GM12878 (cell line): ENCODE measurements around the gene RAC3. TPM values are rescaled to one million over a fixed set of nuclear protein-coding genes. Genes with fewer than 3 reads are reported as not detected.

ENCODE experiments used
- ATAC-seq: fragments of 200-7000 bp; cut with Tn5 transposase; 3 replicates; pipeline ENCODE4 v1.9.1; 2020; ENCODE audit warnings: mild to moderate bottlenecking, moderate library complexity
- BruUV-seq: library from RNA; stranded (reverse); fragments of 400-500 nt; replicated peaks from 2 replicates; lab custom pipeline; 2021; lab: Mats Ljungman, UMichigan
- CTCF ChIA-PET: fragments of 300-600 bp; sonication (Branson Sonifier 250); formaldehyde crosslinking; extraction: SDS; loops from one replicate; lab custom pipeline; 2021; ENCODE audit warnings: inconsistent platforms; lab: Yijun Ruan, JAX
- POLR2A ChIA-PET: fragments of 350-600 bp; formaldehyde crosslinking; extraction: SDS; loops from one replicate; lab custom pipeline; 2021; ENCODE audit warnings: inconsistent platforms; lab: Charles Lee
- RAD21 ChIA-PET: fragments of 300-600 bp; sonication (Branson Sonifier 250); formaldehyde crosslinking; loops from one replicate; lab custom pipeline; 2023; ENCODE audit warnings: antibody characterized with exemption; ENCODE audit not compliant: unreplicated experiment; lab: Charles Lee
- SMC1A ChIA-PET: fragments of 300-600 bp; sonication (Branson Sonifier 250); formaldehyde crosslinking; loops from one replicate; lab custom pipeline; 2023; ENCODE audit not compliant: unreplicated experiment, uncharacterized antibody; lab: Charles Lee
- DNase-seq: peaks from one replicate; pipeline ENCODE4 v3.0.0-alpha.2; 2011; ENCODE audit warnings: low read depth, low spot score
- FAIRE-seq: peaks from 3 replicates; lab custom pipeline; 2011; peaks lifted over from hg19 to GRCh38; lab: Jason Lieb, UNC
- H2AFZ ChIP-seq: 2 replicates; pipeline ENCODE4 v1.6.0; 2011; ENCODE audit warnings: low read depth, low read length, control low read depth; ENCODE audit not compliant: control insufficient read depth
- H3K27ac ChIP-seq: 2 replicates; pipeline ENCODE4 v1.5.1; 2011; ENCODE audit warnings: control low read depth; ENCODE audit not compliant: control insufficient read depth, insufficient read depth
- H3K27me3 ChIP-seq, 2 experiments: replicated peaks in 1 of 2; 2 replicates each; pipeline versions ENCODE4 v1.6.0 to v1.6.1; 2011; ENCODE audit warnings: low read length in 1 of 2; ENCODE audit not compliant: control insufficient read depth in 2 of 2, insufficient read depth in 2 of 2
- H3K36me3 ChIP-seq, 2 experiments: 2 replicates each; pipeline ENCODE4 v1.5.1; 2011; ENCODE audit warnings: low read length in 1 of 2; ENCODE audit not compliant: control insufficient read depth in 2 of 2, insufficient read depth in 2 of 2
- H3K4me1 ChIP-seq: 2 replicates; pipeline ENCODE4 v1.6.1; 2011; ENCODE audit warnings: mild to moderate bottlenecking, low read length, moderate library complexity, mixed read lengths; ENCODE audit not compliant: control insufficient read depth, insufficient read depth
- H3K4me2 ChIP-seq: 2 replicates; pipeline ENCODE4 v1.6.0; 2011; ENCODE audit warnings: control low read depth; ENCODE audit not compliant: control insufficient read depth, insufficient read depth
- H3K4me3 ChIP-seq: fragments of 200-600 bp; sonication (generic); 2 replicates; pipeline ENCODE4 v1.5.1; 2016
- H3K79me2 ChIP-seq: 2 replicates; pipeline ENCODE4 v1.6.0; 2011; ENCODE audit warnings: low read length; ENCODE audit not compliant: control insufficient read depth, insufficient read depth
- H3K9ac ChIP-seq: 2 replicates; pipeline ENCODE4 v1.8.0; 2011; ENCODE audit warnings: low read length, control low read depth, mixed read lengths; ENCODE audit not compliant: control insufficient read depth, insufficient read depth
- H3K9me3 ChIP-seq: replicated peaks from 3 replicates; pipeline ENCODE4 v1.5.1; 2011; ENCODE audit warnings: mild to moderate bottlenecking, low read length; ENCODE audit not compliant: control insufficient read depth, insufficient read depth
- H4K20me1 ChIP-seq: 2 replicates; pipeline ENCODE4 v1.6.0; 2011; ENCODE audit not compliant: control insufficient read depth, insufficient read depth
- DPF2 ChIP-seq: fragments of 450-650 bp; IDR thresholded peaks from 2 replicates; pipeline ENCODE4 v1.6.1; 2017; ENCODE audit warnings: mild to moderate bottlenecking
- MEF2B ChIP-seq: fragments of 450-650 bp; IDR thresholded peaks from 2 replicates; pipeline ENCODE4 v1.6.1; 2018; ENCODE audit warnings: mild to moderate bottlenecking, moderate library complexity; ENCODE audit not compliant: partially characterized antibody, poor library complexity, severe bottlenecking
- MTA2 ChIP-seq: fragments of 450-650 bp; IDR thresholded peaks from 2 replicates; pipeline ENCODE4 v1.6.1; 2016; ENCODE audit warnings: low read depth, mild to moderate bottlenecking, moderate library complexity
- NFIC ChIP-seq: IDR thresholded peaks from 2 replicates; pipeline ENCODE4 v1.6.1; 2012; ENCODE audit warnings: low read depth, mild to moderate bottlenecking, inconsistent platforms, low read length, moderate library complexity
- POLR2A ChIP-seq: IDR thresholded peaks from 2 replicates; pipeline ENCODE4 v1.6.1; 2011; ENCODE audit warnings: low read depth, mild to moderate bottlenecking, low read length
- RAD21 ChIP-seq: IDR thresholded peaks from 2 replicates; pipeline ENCODE4 v1.6.1; 2011; ENCODE audit warnings: mild to moderate bottlenecking, low read depth, low read length, moderate library complexity; ENCODE audit not compliant: insufficient read depth
- SREBF1 ChIP-seq: IDR thresholded peaks from 2 replicates; pipeline ENCODE4 v1.6.1; 2012; ENCODE audit warnings: mild to moderate bottlenecking, low read length
- ZBED1 ChIP-seq: IDR thresholded peaks from 2 replicates; pipeline ENCODE4 v1.6.1; 2016; ENCODE audit warnings: borderline replicate concordance
- WGBS: methylation state at CpG from one replicate; pipeline ENCODE4 v1.1.6; 2016; ENCODE audit warnings: low lambda C conversion rate; ENCODE audit not compliant: insufficient replicate concordance, insufficient coverage; ENCODE audit errors: missing lambda C conversion rate; 5-methylcytosine and 5-hydroxymethylcytosine counted together
- in situ Hi-C: fragments of 300-500 bp; cut with MboI; formaldehyde crosslinking; loops from 9 replicates; pipeline ENCODE4 v1.14.3; 2018; ENCODE audit warnings: mixed read lengths
- intact Hi-C: fragments of 100-400 bp; cut with micrococcal nuclease; formaldehyde crosslinking; loops from one replicate; pipeline ENCODE4 v1.14.2; 2022; ENCODE audit not compliant: unreplicated experiment
- polyA plus RNA-seq, 11 experiments: library from polyadenylated mRNA; depleted of rRNA in 4 of 11; unstranded in 6 of 11; stranded (reverse) in 5 of 11; fragments of >200 nt; fragmentation: Nextera tagmentation in 4 of 11; fragmentation: Illumina TruSeq in 1 of 11; extraction: Ambion mirVana in 4 of 11; extraction: Trizol in 1 of 11; gene quantifications; 1 replicate in 1 of 11; 2 replicates in 10 of 11; pipeline versions ENCODE4 v1.2.1 to v1.2.3, GENCODE V29; 2011 to 2016; ENCODE audit warnings: inconsistent platforms in 2 of 11, missing spikeins in 2 of 11, low read depth in 1 of 11
- total RNA-seq, 4 experiments: library from RNA; depleted of rRNA in 3 of 4; stranded (reverse); fragments of >200 nt in 3 of 4; fragmentation: Illumina TruSeq in 1 of 4; extraction: Trizol in 1 of 4; gene quantifications; 2 replicates each; pipeline versions ENCODE4 v1.2.1 to v1.2.3, GENCODE V29; 2013 to 2021
- TF ChIP-seq, protein P1 (sequence below): IDR thresholded peaks from 2 replicates; pipeline ENCODE4 v1.6.1; 2012; ENCODE audit warnings: mild to moderate bottlenecking, low read depth, low read length
- TF ChIP-seq, protein P2 (sequence below): IDR thresholded peaks from 2 replicates; pipeline ENCODE4 v1.6.1; 2012; ENCODE audit warnings: low read depth, low read length, improper control_type of control experiment

The RAC3 gene
- total and polyA plus RNA-seq, 10 of the 15 experiments (the other 5 are each of a cell fraction or from before 2014, with no cell fraction given) = 0.11 to 32.9 (median 6.7) TPM

DNA sequence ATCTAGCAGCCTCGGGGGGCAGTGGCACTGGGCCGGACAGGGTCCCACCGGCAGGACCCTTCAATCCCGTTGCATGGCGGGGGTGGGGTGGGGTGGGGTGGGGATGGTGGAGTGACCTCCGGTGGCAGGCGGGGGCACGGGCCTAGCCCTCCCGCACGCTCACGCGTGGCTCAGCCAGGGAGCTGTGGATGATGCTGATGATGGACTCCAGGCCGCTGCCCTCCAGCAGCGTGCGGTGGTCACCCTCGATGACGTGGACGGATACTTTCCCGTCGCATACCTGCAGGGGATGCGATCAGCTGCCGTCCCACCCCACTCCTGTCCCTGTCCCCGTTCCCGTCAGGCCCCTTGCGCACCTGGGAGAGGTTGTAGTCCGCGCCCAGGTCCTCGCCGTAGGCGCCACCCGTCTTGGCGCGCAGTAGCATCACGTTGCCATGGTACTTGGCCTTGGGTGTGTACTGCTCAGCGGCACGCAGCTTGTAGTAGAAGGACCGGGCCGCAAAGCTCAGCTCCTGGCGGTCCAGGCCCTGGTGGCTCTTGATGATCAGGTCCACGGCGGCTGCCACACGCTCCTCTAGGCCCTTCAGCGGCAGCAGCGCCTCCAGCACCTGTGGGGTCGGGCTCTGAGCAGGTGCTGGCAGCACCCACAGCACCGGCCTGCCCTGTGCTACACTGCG is 47.7 kb downstream of the RAC3 start:
- ChIA-PET SMC1A (no interaction called here), RAD21 (no interaction called here), POLR2A (no interaction called here), CTCF (no interaction called here)
- Histone ChIP-seq H3K27me3 (no peaks in the 10 kb centered on the region), H3K4me3 (no peak overlapping the region), H4K20me1 (no peaks in the 10 kb centered on the region), H3K27ac (no peak overlapping the region), H3K4me1 (no peaks in the 10 kb centered on the region), H3K9ac (no peak overlapping the region), H3K36me3 (peaks cover 11 to 43% of the 10 kb centered on the region in 2 experiments; a peak in 3 of 4 replicates), H3K4me2 (no peak overlapping the region), H2AFZ (no peak overlapping the region), H3K9me3 (no peaks in the 10 kb centered on the region), H3K79me2 (no peaks in the 10 kb centered on the region)
- no TSS peak for BruUV-seq
- intact Hi-C loops = no loop called here
- in situ Hi-C loops = no loop called here
- no peak for DNase-seq
- TF ChIP-seq MEF2B (no peak), POLR2A (peak; percentile 63; the same call in 1 of the 2 replicates)
- no peak for FAIRE-seq
- ATAC-seq = no peak
- WGBS = 99% methylated on average over 37 of the region's 47 CpGs

DNA sequence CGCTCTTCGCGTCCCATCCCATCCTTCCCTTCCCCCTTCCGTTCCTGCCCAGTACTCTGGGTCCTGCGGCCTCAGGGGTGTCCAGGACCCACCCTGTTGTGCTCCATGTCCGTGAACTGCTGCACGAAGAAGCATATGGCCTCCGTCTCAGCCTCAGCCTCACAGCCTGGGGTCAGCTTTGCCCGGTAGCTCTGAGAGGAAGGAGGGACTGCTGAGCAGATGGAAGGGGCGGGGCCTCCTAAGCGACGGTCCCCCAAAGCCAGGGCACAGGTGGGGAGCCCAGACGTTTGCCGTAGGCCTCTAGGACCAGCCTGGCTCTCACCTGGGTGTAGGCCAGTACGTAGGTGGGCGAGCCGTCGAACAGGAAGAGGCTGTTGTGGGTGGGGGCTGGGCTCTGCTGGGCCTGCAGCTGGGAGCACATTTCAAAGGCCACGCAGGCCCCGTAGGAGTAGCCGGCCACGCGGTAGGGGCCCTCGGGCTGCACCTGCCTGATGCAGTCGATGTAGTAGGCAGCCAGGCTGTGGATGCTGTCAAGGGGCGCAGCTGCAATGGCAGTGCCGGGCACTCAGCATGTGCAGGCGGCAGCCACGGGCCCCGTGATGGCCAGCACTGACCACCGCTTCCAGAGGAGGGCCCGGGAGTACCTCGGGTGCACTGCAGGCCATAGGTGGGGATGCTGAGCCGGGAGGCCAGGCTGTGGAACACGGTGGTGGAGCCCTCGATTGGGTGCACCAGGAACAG is 48.7 kb downstream of the RAC3 start:
- no peaks in the 10 kb centered on the region for H4K20me1 ChIP-seq
- no TSS peak for BruUV-seq
- no peaks in the 10 kb centered on the region for H3K9me3 ChIP-seq
- intact Hi-C loops (no loop called here), in situ Hi-C loops (no loop called here)
- CTCF ChIA-PET = no interaction called here
- H2AFZ ChIP-seq = no peak overlapping the region
- H3K36me3 ChIP-seq = peaks cover 11 to 54% of the 10 kb centered on the region in 2 experiments; a peak in 3 of 4 replicates
- POLR2A ChIA-PET = no interaction called here
- H3K79me2 ChIP-seq = no peaks in the 10 kb centered on the region
- FAIRE-seq (no peak), DNase-seq (no peak), ATAC-seq (no peak)
- 91% methylated on average over 35 of the region's 36 CpGs for WGBS
- H3K4me2 ChIP-seq = no peak overlapping the region
- no peaks in the 10 kb centered on the region for H3K27me3 ChIP-seq
- H3K4me1 ChIP-seq = no peaks in the 10 kb centered on the region
- no peak overlapping the region for H3K4me3 ChIP-seq
- no peak overlapping the region for H3K9ac ChIP-seq
- SMC1A ChIA-PET = no interaction called here
- RAD21 ChIA-PET = no interaction called here
- H3K27ac ChIP-seq = no peak overlapping the region
- no peak for TF ChIP-seq DPF2
- TF ChIP-seq NFIC = no peak
- no peak for TF ChIP-seq ZBED1
- TF ChIP-seq, protein P1, sequence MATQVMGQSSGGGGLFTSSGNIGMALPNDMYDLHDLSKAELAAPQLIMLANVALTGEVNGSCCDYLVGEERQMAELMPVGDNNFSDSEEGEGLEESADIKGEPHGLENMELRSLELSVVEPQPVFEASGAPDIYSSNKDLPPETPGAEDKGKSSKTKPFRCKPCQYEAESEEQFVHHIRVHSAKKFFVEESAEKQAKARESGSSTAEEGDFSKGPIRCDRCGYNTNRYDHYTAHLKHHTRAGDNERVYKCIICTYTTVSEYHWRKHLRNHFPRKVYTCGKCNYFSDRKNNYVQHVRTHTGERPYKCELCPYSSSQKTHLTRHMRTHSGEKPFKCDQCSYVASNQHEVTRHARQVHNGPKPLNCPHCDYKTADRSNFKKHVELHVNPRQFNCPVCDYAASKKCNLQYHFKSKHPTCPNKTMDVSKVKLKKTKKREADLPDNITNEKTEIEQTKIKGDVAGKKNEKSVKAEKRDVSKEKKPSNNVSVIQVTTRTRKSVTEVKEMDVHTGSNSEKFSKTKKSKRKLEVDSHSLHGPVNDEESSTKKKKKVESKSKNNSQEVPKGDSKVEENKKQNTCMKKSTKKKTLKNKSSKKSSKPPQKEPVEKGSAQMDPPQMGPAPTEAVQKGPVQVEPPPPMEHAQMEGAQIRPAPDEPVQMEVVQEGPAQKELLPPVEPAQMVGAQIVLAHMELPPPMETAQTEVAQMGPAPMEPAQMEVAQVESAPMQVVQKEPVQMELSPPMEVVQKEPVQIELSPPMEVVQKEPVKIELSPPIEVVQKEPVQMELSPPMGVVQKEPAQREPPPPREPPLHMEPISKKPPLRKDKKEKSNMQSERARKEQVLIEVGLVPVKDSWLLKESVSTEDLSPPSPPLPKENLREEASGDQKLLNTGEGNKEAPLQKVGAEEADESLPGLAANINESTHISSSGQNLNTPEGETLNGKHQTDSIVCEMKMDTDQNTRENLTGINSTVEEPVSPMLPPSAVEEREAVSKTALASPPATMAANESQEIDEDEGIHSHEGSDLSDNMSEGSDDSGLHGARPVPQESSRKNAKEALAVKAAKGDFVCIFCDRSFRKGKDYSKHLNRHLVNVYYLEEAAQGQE = no peak
- TF ChIP-seq MTA2 = no peak
- no peak for TF ChIP-seq SREBF1
- TF ChIP-seq, protein P2, sequence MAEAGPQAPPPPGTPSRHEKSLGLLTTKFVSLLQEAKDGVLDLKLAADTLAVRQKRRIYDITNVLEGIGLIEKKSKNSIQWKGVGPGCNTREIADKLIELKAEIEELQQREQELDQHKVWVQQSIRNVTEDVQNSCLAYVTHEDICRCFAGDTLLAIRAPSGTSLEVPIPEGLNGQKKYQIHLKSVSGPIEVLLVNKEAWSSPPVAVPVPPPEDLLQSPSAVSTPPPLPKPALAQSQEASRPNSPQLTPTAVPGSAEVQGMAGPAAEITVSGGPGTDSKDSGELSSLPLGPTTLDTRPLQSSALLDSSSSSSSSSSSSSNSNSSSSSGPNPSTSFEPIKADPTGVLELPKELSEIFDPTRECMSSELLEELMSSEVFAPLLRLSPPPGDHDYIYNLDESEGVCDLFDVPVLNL = no peak
- no peak for TF ChIP-seq RAD21
